Measurements from ENCODE around the gene MEX3A. TPM values are rescaled to one million over a fixed set of nuclear protein-coding genes. Genes with fewer than 3 reads are reported as not detected.

Gene MEX3A
- total RNA-seq, 1 donor from 2014 or later: 114 TPM

GRCh38 chr1:156054500-156055280 lies 27.6 kb downstream of the MEX3A start, which contains the start of gene LAMTOR2:
Gene LAMTOR2 (plus strand): TSS chr1:156054782. CDS start chr1:156054890, 108 bp downstream.
- H3K4me3 Mint-ChIP-seq (ENCODE audit: unreplicated experiment): peak within 1 kb of the TSS; percentile 95
- peak within 1 kb of the TSS; percentile 99 for H3K27ac Mint-ChIP-seq (ENCODE audit: unreplicated experiment)
- peaks cover 4% of the 10 kb centered on the region for H3K4me1 Mint-ChIP-seq (ENCODE audit: low read depth, unreplicated experiment)
- peaks cover 13% of the 10 kb centered on the region for H3K27me3 Mint-ChIP-seq (ENCODE audit: unreplicated experiment)
- DNase-seq: peak; percentile 98
- H3K9me3 Mint-ChIP-seq (ENCODE audit: unreplicated experiment): peaks cover 9% of the 10 kb centered on the region
- TF ChIP-seq, protein P1, sequence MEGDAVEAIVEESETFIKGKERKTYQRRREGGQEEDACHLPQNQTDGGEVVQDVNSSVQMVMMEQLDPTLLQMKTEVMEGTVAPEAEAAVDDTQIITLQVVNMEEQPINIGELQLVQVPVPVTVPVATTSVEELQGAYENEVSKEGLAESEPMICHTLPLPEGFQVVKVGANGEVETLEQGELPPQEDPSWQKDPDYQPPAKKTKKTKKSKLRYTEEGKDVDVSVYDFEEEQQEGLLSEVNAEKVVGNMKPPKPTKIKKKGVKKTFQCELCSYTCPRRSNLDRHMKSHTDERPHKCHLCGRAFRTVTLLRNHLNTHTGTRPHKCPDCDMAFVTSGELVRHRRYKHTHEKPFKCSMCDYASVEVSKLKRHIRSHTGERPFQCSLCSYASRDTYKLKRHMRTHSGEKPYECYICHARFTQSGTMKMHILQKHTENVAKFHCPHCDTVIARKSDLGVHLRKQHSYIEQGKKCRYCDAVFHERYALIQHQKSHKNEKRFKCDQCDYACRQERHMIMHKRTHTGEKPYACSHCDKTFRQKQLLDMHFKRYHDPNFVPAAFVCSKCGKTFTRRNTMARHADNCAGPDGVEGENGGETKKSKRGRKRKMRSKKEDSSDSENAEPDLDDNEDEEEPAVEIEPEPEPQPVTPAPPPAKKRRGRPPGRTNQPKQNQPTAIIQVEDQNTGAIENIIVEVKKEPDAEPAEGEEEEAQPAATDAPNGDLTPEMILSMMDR (IDR thresholded peaks at IDR 0.05; ENCODE audit: partially characterized antibody, unreplicated experiment): no peak
- no peaks in the 10 kb centered on the region for H3K36me3 Mint-ChIP-seq (ENCODE audit: unreplicated experiment)

GRCh38 chr1:156053768-156054499 lies 28.3 kb downstream of the MEX3A start, which contains the start of gene UBQLN4:
Gene UBQLN4 (minus strand): TSS chr1:156053798. CDS start chr1:156053701, 97 bp downstream.
- Mint-ChIP-seq H3K27ac (ENCODE audit: unreplicated experiment) (peak within 1 kb of the TSS; percentile 99), H3K4me3 (ENCODE audit: unreplicated experiment) (peak within 1 kb of the TSS; percentile 95), H3K9me3 (ENCODE audit: unreplicated experiment) (peaks cover 9% of the 10 kb centered on the region), H3K27me3 (ENCODE audit: unreplicated experiment) (peaks cover 13% of the 10 kb centered on the region), H3K36me3 (ENCODE audit: unreplicated experiment) (no peaks in the 10 kb centered on the region), H3K4me1 (ENCODE audit: low read depth, unreplicated experiment) (peaks cover 4% of the 10 kb centered on the region)
- DNase-seq: peak; percentile 90
- TF ChIP-seq, protein P1 (IDR thresholded peaks at IDR 0.05; ENCODE audit: partially characterized antibody, unreplicated experiment): peak; percentile 45

- DNase-seq: peak; percentile 88
- peak overlapping the region; percentile 86 for H3K27ac Mint-ChIP-seq (ENCODE audit: unreplicated experiment)
- peaks cover 13% of the 10 kb centered on the region for H3K27me3 Mint-ChIP-seq (ENCODE audit: unreplicated experiment)
- no peaks in the 10 kb centered on the region for H3K36me3 Mint-ChIP-seq (ENCODE audit: unreplicated experiment)
- peak overlapping the region; percentile 90 for H3K4me3 Mint-ChIP-seq (ENCODE audit: unreplicated experiment)
- H3K4me1 Mint-ChIP-seq (ENCODE audit: low read depth, unreplicated experiment): peaks cover 4% of the 10 kb centered on the region
- peaks cover 9% of the 10 kb centered on the region for H3K9me3 Mint-ChIP-seq (ENCODE audit: unreplicated experiment)
- TF ChIP-seq, protein P1 (IDR thresholded peaks at IDR 0.05; ENCODE audit: partially characterized antibody, unreplicated experiment): peak; percentile 15
These were observed 29.1 kb downstream of the MEX3A start for GRCh38 chr1:156052862-156053767.

DNA sequence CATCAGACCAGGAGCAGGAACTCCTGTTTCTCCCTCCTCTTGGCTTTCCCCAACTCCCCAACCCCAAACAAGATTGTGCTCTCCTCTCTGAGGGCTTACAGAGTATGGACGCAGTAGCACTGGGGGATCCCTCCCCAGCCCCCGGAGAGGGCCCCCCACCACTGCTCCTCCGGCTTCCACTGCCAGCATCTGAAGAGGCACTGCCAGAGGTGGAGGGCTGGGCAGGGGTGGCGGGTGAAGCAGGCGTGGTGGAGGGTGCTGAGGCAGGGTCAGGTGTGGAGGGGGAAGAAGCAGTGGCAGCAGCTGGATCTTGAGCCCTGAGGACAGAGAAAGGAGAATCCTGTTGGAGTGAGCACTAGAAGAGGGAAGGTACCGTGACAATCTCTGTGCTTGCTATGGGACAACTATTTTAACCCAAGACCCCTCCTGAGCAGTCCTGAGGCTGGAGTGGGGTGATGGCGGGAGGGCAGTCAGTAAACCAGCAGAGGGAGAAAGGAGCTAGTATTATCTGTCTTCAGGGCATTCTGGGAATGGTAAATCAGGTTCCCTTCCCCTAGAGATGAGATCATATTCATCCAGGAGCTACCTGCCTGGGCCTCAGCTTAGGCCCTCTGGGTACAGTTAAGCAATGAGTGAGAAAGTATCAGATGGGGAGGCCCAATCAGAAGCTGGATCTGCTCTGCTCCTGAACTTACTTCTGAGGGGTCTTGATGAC lies 31.1 kb downstream of the MEX3A start:
- H3K4me1 Mint-ChIP-seq (ENCODE audit: low read depth, unreplicated experiment): peaks cover 4% of the 10 kb centered on the region

More for the DNA sequence above, 31.1 kb downstream of the MEX3A start:
- no peak for DNase-seq
- TF ChIP-seq, protein P1 (IDR thresholded peaks at IDR 0.05; ENCODE audit: partially characterized antibody, unreplicated experiment): no peak
- H3K27me3 Mint-ChIP-seq (ENCODE audit: unreplicated experiment): peaks cover 10% of the 10 kb centered on the region
- no peak overlapping the region for H3K27ac Mint-ChIP-seq (ENCODE audit: unreplicated experiment)
- H3K9me3 Mint-ChIP-seq (ENCODE audit: unreplicated experiment): peaks cover 9% of the 10 kb centered on the region
- peak overlapping the region; percentile 65 for H3K4me3 Mint-ChIP-seq (ENCODE audit: unreplicated experiment)
- H3K36me3 Mint-ChIP-seq (ENCODE audit: unreplicated experiment): no peaks in the 10 kb centered on the region

All from glutamatergic neuron (in vitro differentiated cells).